GM23248 (cell line): ENCODE results near the gene ACTN4. TPM values are rescaled to one million over a fixed set of nuclear protein-coding genes. Genes with fewer than 3 reads are reported as not detected.

ENCODE experiments used
- DNase-seq: peaks from one replicate; pipeline ENCODE4 v3.0.0-alpha.2; 2015
- H2AFZ ChIP-seq: fragments of 200-600 bp; sonication (generic); 2 replicates; pipeline ENCODE4 v1.6.1; 2016; ENCODE audit warnings: antibody characterized with exemption
- H3F3A ChIP-seq: fragments of 200-600 bp; sonication (generic); 2 replicates; pipeline ENCODE4 v1.6.1; 2016; ENCODE audit warnings: mild to moderate bottlenecking, antibody characterized with exemption, mixed run types; ENCODE audit not compliant: insufficient read depth
- H3K27ac ChIP-seq: fragments of 200-600 bp; sonication (generic); 2 replicates; pipeline ENCODE4 v1.5.1; 2016; ENCODE audit warnings: mild to moderate bottlenecking
- H3K27me3 ChIP-seq: fragments of 200-600 bp; sonication (generic); replicated peaks from 2 replicates; pipeline ENCODE4 v1.6.1; 2016; ENCODE audit warnings: mild to moderate bottlenecking; ENCODE audit not compliant: insufficient read depth
- H3K36me3 ChIP-seq: fragments of 200-600 bp; sonication (generic); 2 replicates; pipeline ENCODE4 v1.6.1; 2016; ENCODE audit warnings: low read depth, mild to moderate bottlenecking
- H3K4me1 ChIP-seq: fragments of 200-600 bp; sonication (generic); 2 replicates; pipeline ENCODE4 v1.6.1; 2016; ENCODE audit warnings: mild to moderate bottlenecking; ENCODE audit not compliant: insufficient read depth
- H3K4me2 ChIP-seq: fragments of 200-600 bp; sonication (generic); one replicate; pipeline ENCODE4 v1.6.1; 2016; ENCODE audit warnings: mild to moderate bottlenecking; ENCODE audit not compliant: unreplicated experiment
- H3K4me3 ChIP-seq: fragments of 200-600 bp; sonication (generic); 2 replicates; pipeline ENCODE4 v1.5.1; 2016; ENCODE audit warnings: mild to moderate bottlenecking
- H3K79me2 ChIP-seq: fragments of 200-600 bp; sonication (generic); 2 replicates; pipeline ENCODE4 v1.6.1; 2016; ENCODE audit warnings: mild to moderate bottlenecking; ENCODE audit not compliant: insufficient read depth
- H3K9ac ChIP-seq: fragments of 200-600 bp; sonication (generic); 2 replicates; pipeline ENCODE4 v1.6.1; 2016; ENCODE audit warnings: mild to moderate bottlenecking
- H3K9me2 ChIP-seq: fragments of 200-600 bp; sonication (generic); 2 replicates; pipeline ENCODE4 v1.6.1; 2016; ENCODE audit warnings: mixed run types, mild to moderate bottlenecking, moderate library complexity; ENCODE audit not compliant: insufficient read depth
- H3K9me3 ChIP-seq: fragments of 200-600 bp; sonication (generic); one replicate; pipeline ENCODE4 v1.6.1; 2017; ENCODE audit warnings: low read depth
- H4K20me1 ChIP-seq: fragments of 200-600 bp; sonication (generic); 2 replicates; pipeline ENCODE4 v1.6.0; 2016; ENCODE audit not compliant: insufficient read depth
- EZH2 ChIP-seq: fragments of 200-600 bp; sonication (generic); IDR thresholded peaks from 2 replicates; pipeline ENCODE4 v1.6.1; 2018; ENCODE audit warnings: antibody characterized with exemption, mild to moderate bottlenecking; ENCODE audit not compliant: insufficient read depth, poor library complexity, severe bottlenecking
- EZH2phosphoT487 ChIP-seq: fragments of 200-600 bp; sonication (generic); IDR thresholded peaks from 2 replicates; pipeline ENCODE4 v1.6.1; 2018; ENCODE audit warnings: antibody characterized with exemption, moderate library complexity, mild to moderate bottlenecking, low read depth; ENCODE audit not compliant: insufficient read depth
- WGBS, 2 experiments: methylation state at CpG; one replicate each; pipeline ENCODE4 v1.1.6; 2015 to 2017; ENCODE audit warnings: low lambda C conversion rate in 2 of 2, low coverage in 1 of 2; ENCODE audit errors: missing lambda C conversion rate in 2 of 2; 5-methylcytosine and 5-hydroxymethylcytosine counted together
- in situ Hi-C: fragments of 300-500 bp; cut with MboI; formaldehyde crosslinking; loops from 2 replicates; pipeline ENCODE4 v1.15.0; 2020
- polyA plus RNA-seq: library from polyadenylated mRNA; unstranded; fragments of >200 nt; fragmentation: Nextera tagmentation; extraction: Ambion mirVana; gene quantifications from 2 replicates; pipeline ENCODE4 v1.2.1, GENCODE V29; 2016
- total RNA-seq: library from RNA; depleted of rRNA; stranded (reverse); fragments of >200 nt; shearing (Covaris generic); gene quantifications from 2 replicates; pipeline ENCODE4 v1.2.3, GENCODE V29; 2014

ACTN4 gene
- total and polyA plus RNA-seq, 2 experiments from 2014 or later, result 84.6 to 477 TPM

DNA sequence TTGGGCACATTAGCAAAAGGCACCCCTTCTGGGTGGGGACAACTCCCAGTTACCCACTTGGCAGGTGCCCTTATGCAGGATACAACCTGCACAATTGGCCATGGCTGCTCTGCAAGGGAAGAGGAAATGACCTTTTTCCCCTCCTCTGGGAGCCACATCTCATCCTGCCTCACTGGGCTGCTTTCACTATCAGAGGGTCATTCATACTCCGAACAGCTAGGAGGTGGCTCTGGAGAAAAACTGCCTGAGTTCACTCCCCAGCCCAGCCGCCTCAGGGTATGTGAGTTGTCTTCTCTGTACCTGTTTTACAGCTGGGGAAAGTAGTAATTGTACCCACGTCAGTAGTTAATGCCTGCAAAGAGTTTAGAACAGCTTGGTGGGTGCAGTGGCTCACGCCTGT lies 7.1 kb upstream of the ACTN4 start:
- no peaks in the 10 kb centered on the region for H3K36me3 ChIP-seq
- no peak overlapping the region for H3K27ac ChIP-seq
- in situ Hi-C loops, result no loop called here
- no peaks in the 10 kb centered on the region for H3K79me2 ChIP-seq
- 82 to 84% methylated on average over 4 of the region's 4 CpGs for WGBS, 2 experiments
- H3K4me3 ChIP-seq, result no peak overlapping the region
- H3K4me1 ChIP-seq, result no peaks in the 10 kb centered on the region
- no peaks in the 10 kb centered on the region for H3F3A ChIP-seq
- H3K9me2 ChIP-seq, result no peaks in the 10 kb centered on the region
- TF ChIP-seq EZH2phosphoT487 (no peak), EZH2 (no peak)
- H3K9me3 ChIP-seq, result no peaks in the 10 kb centered on the region
- no peaks in the 10 kb centered on the region for H4K20me1 ChIP-seq
- H3K4me2 ChIP-seq, result no peak overlapping the region
- no peaks in the 10 kb centered on the region for H3K27me3 ChIP-seq
- DNase-seq, result no peak
- no peak overlapping the region for H3K9ac ChIP-seq
- H2AFZ ChIP-seq, result no peak overlapping the region

DNA sequence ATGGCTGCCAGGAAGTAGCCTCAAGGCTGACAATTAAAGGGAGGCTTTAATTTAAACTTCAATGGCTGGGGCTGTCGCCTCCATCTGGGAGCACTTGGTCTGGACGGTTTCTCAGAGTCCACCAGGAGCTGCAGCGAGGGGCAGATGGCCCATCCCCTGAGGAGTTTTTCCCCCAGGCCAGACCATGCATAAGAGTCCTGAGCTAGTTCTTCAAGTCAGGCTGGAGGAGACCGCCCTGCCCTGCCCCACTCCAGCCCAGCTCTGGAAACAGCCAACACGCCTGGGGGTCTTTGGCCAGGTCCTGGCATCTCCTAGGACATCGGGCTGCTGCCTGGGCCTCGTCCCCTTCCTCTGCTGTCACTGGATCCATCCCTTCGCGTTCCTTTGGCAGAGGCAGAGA lies 5.3 kb upstream of the ACTN4 start:
- H4K20me1 ChIP-seq, result no peaks in the 10 kb centered on the region
- no peak overlapping the region for H3K9ac ChIP-seq
- TF ChIP-seq EZH2 (no peak), EZH2phosphoT487 (no peak)
- H2AFZ ChIP-seq, result no peak overlapping the region
- in situ Hi-C loops, result no loop called here
- WGBS, 2 experiments, result 84 to 88% methylated on average over 9 of the region's 9 CpGs
- no peaks in the 10 kb centered on the region for H3K79me2 ChIP-seq
- H3K27me3 ChIP-seq, result no peaks in the 10 kb centered on the region
- no peaks in the 10 kb centered on the region for H3K9me2 ChIP-seq
- H3K36me3 ChIP-seq, result no peaks in the 10 kb centered on the region
- no peaks in the 10 kb centered on the region for H3K9me3 ChIP-seq
- H3F3A ChIP-seq, result no peaks in the 10 kb centered on the region
- no peak overlapping the region for H3K4me3 ChIP-seq
- 0 out of 2 replicates have a peak, but pooled peaks cover 3% of the 10 kb centered on the region for H3K4me1 ChIP-seq
- no peak overlapping the region for H3K4me2 ChIP-seq
- DNase-seq, result no peak
- H3K27ac ChIP-seq, result no peak overlapping the region

DNA sequence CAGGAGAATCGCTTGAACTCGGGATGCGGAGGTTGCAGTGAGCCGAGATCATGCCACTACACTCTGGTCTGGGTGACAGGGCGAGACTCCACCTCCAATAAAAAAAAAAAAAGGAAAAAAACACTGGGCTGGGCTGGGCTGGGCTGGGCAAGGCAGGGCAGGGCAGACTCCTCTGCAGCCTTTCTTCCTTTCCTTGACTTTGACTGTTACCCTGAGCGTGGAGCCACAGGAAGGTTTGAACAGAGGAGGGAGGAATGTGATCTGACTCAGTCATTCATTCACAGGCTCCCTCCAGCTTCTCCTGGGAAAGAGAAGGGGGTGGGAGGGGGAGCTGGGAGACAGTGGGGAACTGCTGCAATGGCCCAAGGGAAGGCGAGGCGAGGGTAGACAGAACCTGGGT lies 2.7 kb upstream of the ACTN4 start:
- no peak for TF ChIP-seq EZH2
- no peak for TF ChIP-seq EZH2phosphoT487
- 84 to 95% methylated on average over 4 to 8 of the region's 8 CpGs for WGBS, 2 experiments

DNA sequence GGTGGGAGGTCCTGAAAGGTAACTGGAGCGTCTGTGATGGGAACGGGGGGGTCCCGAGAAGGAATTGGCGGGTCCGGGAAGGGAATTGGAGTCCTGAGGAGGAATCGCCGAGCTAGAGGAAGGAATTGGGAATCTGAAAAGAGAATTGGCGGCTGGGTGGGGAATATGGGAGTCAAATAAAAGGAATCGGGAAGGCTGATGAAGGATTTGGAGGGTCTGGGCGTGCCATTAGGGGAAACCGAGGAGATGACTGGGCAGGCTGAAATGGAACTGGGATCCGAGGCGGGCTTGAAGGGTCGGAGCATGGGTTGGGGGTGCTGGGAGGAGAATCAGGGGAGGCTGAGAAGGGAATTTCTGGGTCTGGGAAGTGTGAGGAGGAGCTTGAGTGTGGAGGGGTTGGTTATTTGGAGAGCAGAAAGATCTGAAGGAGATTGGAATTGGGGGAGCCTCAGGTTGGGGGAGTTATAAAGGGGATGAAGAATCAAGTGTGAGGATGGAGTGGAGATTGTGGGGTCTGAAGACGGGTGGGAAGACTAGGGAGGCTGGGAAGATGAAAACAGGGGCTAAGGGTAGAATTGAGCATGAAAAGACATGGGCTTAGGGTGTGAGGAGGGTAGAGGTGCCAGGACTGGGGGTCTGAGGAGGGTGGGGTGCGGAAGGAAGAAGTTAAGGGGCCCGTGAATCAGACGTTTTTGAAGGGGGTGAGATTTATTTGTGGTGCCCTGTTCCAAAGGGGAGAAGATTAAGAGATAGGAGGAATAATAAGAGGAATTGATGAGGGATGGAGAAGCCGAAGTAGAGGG lies 718 bp downstream of the ACTN4 start:
- H3K4me1 ChIP-seq, result peaks cover 31% of the 10 kb centered on the region
- H4K20me1 ChIP-seq, result no peaks in the 10 kb centered on the region
- H3K9ac ChIP-seq, result peak overlapping the region; percentile 98
- H3K27me3 ChIP-seq, result no peaks in the 10 kb centered on the region
- peak overlapping the region; percentile 84 for H3K4me2 ChIP-seq
- no peak overlapping the region for H2AFZ ChIP-seq
- H3K9me3 ChIP-seq, result no peaks in the 10 kb centered on the region
- peak overlapping the region; percentile 97 for H3K27ac ChIP-seq
- H3F3A ChIP-seq, result peaks cover 46% of the 10 kb centered on the region
- in situ Hi-C loops, result no loop called here
- H3K9me2 ChIP-seq, result no peaks in the 10 kb centered on the region
- TF ChIP-seq EZH2, result no peak
- TF ChIP-seq EZH2phosphoT487, result no peak
- 1% methylated on average over 15 to 19 of the region's 19 CpGs for WGBS, 2 experiments
- H3K36me3 ChIP-seq, result no peaks in the 10 kb centered on the region
- peak; percentile 34 for DNase-seq
- peak overlapping the region; percentile 99 for H3K4me3 ChIP-seq
- peaks cover 56% of the 10 kb centered on the region for H3K79me2 ChIP-seq

More for the DNA sequence above, 2.7 kb upstream of the ACTN4 start:
- Histone ChIP-seq H3K4me1 (0 out of 2 replicates have a peak, but pooled peaks cover 3% of the 10 kb centered on the region), H3K27me3 (no peaks in the 10 kb centered on the region), H4K20me1 (no peaks in the 10 kb centered on the region), H3K4me3 (no peak overlapping the region), H3K36me3 (no peaks in the 10 kb centered on the region), H3K9me3 (no peaks in the 10 kb centered on the region), H3K4me2 (no peak overlapping the region), H2AFZ (no peak overlapping the region), H3K9me2 (no peaks in the 10 kb centered on the region), H3K9ac (no peak overlapping the region), H3K27ac (no peak overlapping the region), H3F3A (peaks cover 14% of the 10 kb centered on the region), H3K79me2 (peaks cover 22% of the 10 kb centered on the region)
- no peak for DNase-seq
- in situ Hi-C loops, result no loop called here
